ENCODE results near the gene MPG. TPM values are rescaled to one million over a fixed set of nuclear protein-coding genes. Genes with fewer than 3 reads are reported as not detected.

The MPG gene
- total RNA-seq, 1 donor from 2014 or later: 38.2 TPM

- no peak for DNase-seq (ENCODE audit: low spot score)
Observed at GRCh38 chr16:66309-67182, 11.5 kb upstream of the MPG start.

GRCh38 chr16:67183-67791, 10.7 kb upstream of the MPG start:
- no peak for DNase-seq (ENCODE audit: low spot score)

- DNase-seq (ENCODE audit: low spot score): no peak
Observed at GRCh38 chr16:67884-68789, 9.9 kb upstream of the MPG start.

- no peak for DNase-seq (ENCODE audit: low spot score)
Observed at GRCh38 chr16:69181-69580, 8.8 kb upstream of the MPG start.

GRCh38 chr16:71210-71539, 6.8 kb upstream of the MPG start:
- no peak for DNase-seq (ENCODE audit: low spot score)

- peak; percentile 82 for DNase-seq (ENCODE audit: low spot score)
Observed at GRCh38 chr16:71540-72401, 6.3 kb upstream of the MPG start.

GRCh38 chr16:72561-73548, 5.2 kb upstream of the MPG start, which contains the start of gene RHBDF1:
Gene RHBDF1 (minus strand): TSS chr16:72631. CDS start chr16:65015, 7,616 bp downstream.
- DNase-seq (ENCODE audit: low spot score): no peak

GRCh38 chr16:74051-74746, 3.8 kb upstream of the MPG start:
- DNase-seq (ENCODE audit: low spot score): no peak

- no peak for DNase-seq (ENCODE audit: low spot score)
Observed at GRCh38 chr16:74747-75334, 3.2 kb upstream of the MPG start.

- peak; percentile 86 for DNase-seq (ENCODE audit: low spot score)
Observed at GRCh38 chr16:75580-76501, 2.2 kb upstream of the MPG start.

GRCh38 chr16:76535-77272, 1.3 kb upstream of the MPG start:
- DNase-seq (ENCODE audit: low spot score): peak; percentile 77

- DNase-seq (ENCODE audit: low spot score): peak; percentile 73
Observed at GRCh38 chr16:77273-77806, 685 bp upstream of the MPG start.

- no peak for DNase-seq (ENCODE audit: low spot score)
Observed at GRCh38 chr16:78444-79150, 572 bp downstream of the MPG start.

GRCh38 chr16:79151-80054, 1.4 kb downstream of the MPG start:
- no peak for DNase-seq (ENCODE audit: low spot score)

GRCh38 chr16:83060-83603, 5.1 kb downstream of the MPG start:
- no peak for DNase-seq (ENCODE audit: low spot score)
